ENCODE measurements around the gene SLC45A3.

The SLC45A3 gene

GRCh38 chr1:205688171-205689080 lies 8.1 kb upstream of the SLC45A3 start:
- H3K4me3 ChIP-seq: no peak overlapping the region
- no peak for DNase-seq (ENCODE audit: low spot score)
- no peak for TF ChIP-seq CTCF (IDR thresholded peaks at IDR 0.05)
- H3K27ac ChIP-seq: no peak overlapping the region

DNA sequence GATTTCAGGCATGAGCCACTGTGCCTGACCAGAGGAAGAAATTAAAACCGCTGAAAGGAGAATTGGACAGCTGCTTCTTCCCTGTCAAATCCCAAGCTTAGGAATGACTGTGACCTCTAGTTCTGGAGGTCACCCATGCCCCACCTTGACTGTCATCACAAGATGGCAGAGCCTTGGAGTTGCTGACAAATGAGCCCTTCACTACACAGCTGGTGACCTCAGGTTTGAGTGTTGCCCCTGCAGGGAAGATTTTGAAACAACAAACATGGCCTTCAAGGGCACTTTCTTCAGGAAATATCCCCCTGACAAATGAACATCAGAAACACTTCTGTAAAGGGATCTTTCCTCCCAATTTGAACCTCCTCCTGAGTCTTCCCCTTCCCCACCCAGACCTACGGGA lies 6.9 kb upstream of the SLC45A3 start:
- Histone ChIP-seq H3K27ac (no peak overlapping the region), H3K4me3 (no peak overlapping the region)
- no peak for TF ChIP-seq CTCF (IDR thresholded peaks at IDR 0.05)
- DNase-seq (ENCODE audit: low spot score): no peak

GRCh38 chr1:205681364-205681763 lies 1.1 kb upstream of the SLC45A3 start:
- no peak for TF ChIP-seq CTCF (IDR thresholded peaks at IDR 0.05)
- DNase-seq (ENCODE audit: low spot score): no peak
- Histone ChIP-seq H3K4me3 (no peak overlapping the region), H3K27ac (peak overlapping the region in 1 of 2 donors; percentile 91)

- TF ChIP-seq CTCF (IDR thresholded peaks at IDR 0.05): no peak
- Histone ChIP-seq H3K27ac (peak overlapping the region; percentile 3 to 91), H3K4me3 (peak overlapping the region; percentile 78)
- DNase-seq (ENCODE audit: low spot score): no peak
Measured at GRCh38 chr1:205678286-205679111, 1.8 kb downstream of the SLC45A3 start.

DNA sequence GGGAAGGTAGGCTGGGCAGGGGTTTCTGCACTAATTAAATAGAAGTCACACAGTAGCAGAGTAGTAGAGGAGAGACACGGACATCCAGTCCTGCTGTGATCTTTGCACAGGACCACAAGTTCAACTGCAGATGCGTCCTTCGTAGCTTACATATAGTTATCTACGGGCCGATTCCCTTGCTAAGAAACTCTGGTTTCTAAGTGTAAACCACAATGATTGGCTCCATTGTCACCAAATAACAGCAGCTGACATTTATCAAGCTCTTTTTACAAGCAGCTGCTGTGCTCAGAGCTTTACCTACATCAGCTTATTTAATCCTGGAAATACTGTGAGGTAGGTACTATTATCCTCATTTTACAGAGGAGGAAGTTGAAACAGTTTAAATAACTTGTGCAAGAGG lies 3.1 kb downstream of the SLC45A3 start:
- DNase-seq (ENCODE audit: low spot score): no peak
- Histone ChIP-seq H3K27ac (no peak overlapping the region), H3K4me3 (no peak overlapping the region)
- no peak for TF ChIP-seq CTCF (IDR thresholded peaks at IDR 0.05)

DNA sequence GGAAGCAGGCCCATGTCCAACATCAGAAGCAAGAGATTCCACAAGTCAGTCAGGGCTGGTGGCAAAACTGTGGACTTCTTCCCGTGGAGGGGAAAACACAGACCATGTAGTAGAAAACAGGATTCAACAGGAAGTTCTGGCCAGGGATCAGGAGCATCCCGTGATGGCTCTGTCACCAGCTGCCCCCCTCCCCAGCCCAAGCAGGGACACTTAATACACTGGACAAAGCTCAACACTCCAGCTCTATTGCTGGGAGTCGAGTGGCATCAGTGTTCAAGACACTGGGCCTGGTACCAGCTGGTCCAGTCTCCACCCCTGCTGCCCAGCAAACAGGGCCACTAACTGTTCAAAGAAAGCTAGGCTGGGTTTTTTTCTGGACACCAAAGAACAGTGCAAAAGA lies 3.7 kb downstream of the SLC45A3 start:
- H3K27ac ChIP-seq: no peak overlapping the region
- no peak for DNase-seq (ENCODE audit: low spot score)

More for the DNA sequence above, 3.7 kb downstream of the SLC45A3 start:
- H3K4me3 ChIP-seq: no peak overlapping the region
- no peak for TF ChIP-seq CTCF (IDR thresholded peaks at IDR 0.05)

Measured in coronary artery (tissue), 2 donors.